WTC11 (cell line): ENCODE results near the gene ADISSP. TPM values are rescaled to one million over a fixed set of nuclear protein-coding genes. Genes with fewer than 3 reads are reported as not detected.

ENCODE experiments used
- CDX4 ChIP-seq: fragments of 250-450 bp; sonication (Bioruptor Pico); IDR thresholded peaks from 2 replicates; pipeline ENCODE4 v1.9.0; 2021; ENCODE audit warnings: moderate library complexity, mild to moderate bottlenecking, inconsistent platforms, borderline replicate concordance
- CREM ChIP-seq: sonication (generic); formaldehyde crosslinking; IDR thresholded peaks from 2 replicates; pipeline ENCODE4 v1.8.1; 2022; ENCODE audit warnings: mild to moderate bottlenecking, missing genetic modification reagents, moderate library complexity
- ELF4 ChIP-seq: sonication (generic); formaldehyde crosslinking; IDR thresholded peaks from 2 replicates; pipeline ENCODE4 v1.8.1; 2022; ENCODE audit warnings: low read depth, mild to moderate bottlenecking, moderate library complexity, missing genetic modification reagents
- EMX1 ChIP-seq: fragments of 250-450 bp; sonication (Bioruptor Pico); IDR thresholded peaks from 2 replicates; pipeline ENCODE4 v1.8.0; 2021; ENCODE audit warnings: mild to moderate bottlenecking
- ETV6 ChIP-seq: sonication (generic); formaldehyde crosslinking; IDR thresholded peaks from 2 replicates; pipeline ENCODE4 v1.8.1; 2022; ENCODE audit warnings: mild to moderate bottlenecking, missing genetic modification reagents
- FOXK1 ChIP-seq: sonication (generic); formaldehyde crosslinking; IDR thresholded peaks from 2 replicates; pipeline ENCODE4 v1.8.0; 2022; ENCODE audit warnings: mild to moderate bottlenecking, moderate library complexity, missing genetic modification reagents
- FOXP1 ChIP-seq: sonication (generic); formaldehyde crosslinking; IDR thresholded peaks from 2 replicates; pipeline ENCODE4 v1.8.0; 2022; ENCODE audit warnings: missing genetic modification reagents, mild to moderate bottlenecking, moderate library complexity, borderline replicate concordance
- IRF2 ChIP-seq: sonication (generic); formaldehyde crosslinking; IDR thresholded peaks from 2 replicates; pipeline ENCODE4 v1.8.0; 2022; ENCODE audit warnings: low read depth, missing genetic modification reagents, borderline replicate concordance
- PRRX2 ChIP-seq: fragments of 250-450 bp; sonication (Bioruptor Pico); IDR thresholded peaks from 2 replicates; pipeline ENCODE4 v1.8.0; 2021; ENCODE audit warnings: mild to moderate bottlenecking
- SMAD4 ChIP-seq: sonication (generic); formaldehyde crosslinking; IDR thresholded peaks from 2 replicates; pipeline ENCODE4 v1.8.0; 2022; ENCODE audit warnings: mild to moderate bottlenecking, missing genetic modification reagents
- TCF7 ChIP-seq: sonication (generic); formaldehyde crosslinking; IDR thresholded peaks from 2 replicates; pipeline ENCODE4 v1.8.0; 2022; ENCODE audit warnings: mild to moderate bottlenecking, low read depth, missing genetic modification reagents, moderate library complexity
- TEAD4 ChIP-seq: sonication (generic); formaldehyde crosslinking; IDR thresholded peaks from 2 replicates; pipeline ENCODE4 v1.8.0; 2022; ENCODE audit warnings: mild to moderate bottlenecking, missing genetic modification reagents
- ZNF423 ChIP-seq: fragments of 250-450 bp; sonication (Bioruptor Pico); IDR thresholded peaks from 2 replicates; pipeline ENCODE4 v2.1.2; 2022; ENCODE audit warnings: mild to moderate bottlenecking, moderate library complexity
- ZNF532 ChIP-seq: fragments of 250-450 bp; sonication (Bioruptor Pico); IDR thresholded peaks from 2 replicates; pipeline ENCODE4 v1.9.0; 2021; ENCODE audit warnings: mild to moderate bottlenecking, borderline replicate concordance
- total RNA-seq: library from RNA; stranded (reverse); gene quantifications from 3 replicates; pipeline ENCODE4 v1.2.3, GENCODE V29; 2021
- TF ChIP-seq, protein P1 (sequence below): sonication (generic); formaldehyde crosslinking; IDR thresholded peaks from 2 replicates; pipeline ENCODE4 v1.8.0; 2022; ENCODE audit warnings: mild to moderate bottlenecking, missing genetic modification reagents
- TF ChIP-seq, protein P2 (sequence below): sonication (generic); formaldehyde crosslinking; IDR thresholded peaks from 2 replicates; pipeline ENCODE4 v1.8.1; 2023; ENCODE audit warnings: mild to moderate bottlenecking, moderate library complexity, missing genetic modification reagents
- TF ChIP-seq, protein P3 (sequence below): sonication (generic); formaldehyde crosslinking; conservative IDR thresholded peaks from 2 replicates; pipeline ENCODE4 v1.8.1; 2023; ENCODE audit warnings: mild to moderate bottlenecking, low read depth, missing genetic modification reagents, moderate library complexity
- TF ChIP-seq, protein P4 (sequence below): sonication (generic); formaldehyde crosslinking; IDR thresholded peaks from 2 replicates; pipeline ENCODE4 v1.8.1; 2023; ENCODE audit warnings: mild to moderate bottlenecking, missing genetic modification reagents, moderate library complexity
- TF ChIP-seq, protein P5 (sequence below): sonication (generic); formaldehyde crosslinking; IDR thresholded peaks from 2 replicates; pipeline ENCODE4 v1.8.1; 2023; ENCODE audit warnings: mild to moderate bottlenecking, missing genetic modification reagents
- TF ChIP-seq, protein P6 (sequence below): sonication (generic); formaldehyde crosslinking; IDR thresholded peaks from 2 replicates; pipeline ENCODE4 v1.8.1; 2023; ENCODE audit warnings: mild to moderate bottlenecking, missing genetic modification reagents, borderline replicate concordance

Gene ADISSP
- total RNA-seq, 1 experiment from 2014 or later: 129 TPM

- no peak for TF ChIP-seq ZNF532
- TF ChIP-seq PRRX2 (CRISPR knock-in tag): no peak
- no peak for TF ChIP-seq IRF2 (CRISPR knock-in tag)
- TF ChIP-seq ETV6 (CRISPR knock-in tag): peak; percentile 45
- TF ChIP-seq SMAD4 (CRISPR knock-in tag): no peak
- TF ChIP-seq EMX1: no peak
- TF ChIP-seq, protein P1, sequence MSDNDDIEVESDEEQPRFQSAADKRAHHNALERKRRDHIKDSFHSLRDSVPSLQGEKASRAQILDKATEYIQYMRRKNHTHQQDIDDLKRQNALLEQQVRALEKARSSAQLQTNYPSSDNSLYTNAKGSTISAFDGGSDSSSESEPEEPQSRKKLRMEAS (CRISPR knock-in tag): peak; percentile 81
- TF ChIP-seq, protein P2, sequence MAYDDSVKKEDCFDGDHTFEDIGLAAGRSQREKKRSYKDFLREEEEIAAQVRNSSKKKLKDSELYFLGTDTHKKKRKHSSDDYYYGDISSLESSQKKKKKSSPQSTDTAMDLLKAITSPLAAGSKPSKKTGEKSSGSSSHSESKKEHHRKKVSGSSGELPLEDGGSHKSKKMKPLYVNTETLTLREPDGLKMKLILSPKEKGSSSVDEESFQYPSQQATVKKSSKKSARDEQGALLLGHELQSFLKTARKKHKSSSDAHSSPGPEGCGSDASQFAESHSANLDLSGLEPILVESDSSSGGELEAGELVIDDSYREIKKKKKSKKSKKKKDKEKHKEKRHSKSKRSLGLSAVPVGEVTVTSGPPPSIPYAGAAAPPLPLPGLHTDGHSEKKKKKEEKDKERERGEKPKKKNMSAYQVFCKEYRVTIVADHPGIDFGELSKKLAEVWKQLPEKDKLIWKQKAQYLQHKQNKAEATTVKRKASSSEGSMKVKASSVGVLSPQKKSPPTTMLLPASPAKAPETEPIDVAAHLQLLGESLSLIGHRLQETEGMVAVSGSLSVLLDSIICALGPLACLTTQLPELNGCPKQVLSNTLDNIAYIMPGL (CRISPR knock-in tag): peak; percentile 56; the same call in 1 of the 2 replicates
- no peak for TF ChIP-seq ZNF423 (CRISPR knock-in tag)
- TF ChIP-seq ELF4 (CRISPR knock-in tag): no peak
- TF ChIP-seq CDX4 (CRISPR knock-in tag): no peak
- TF ChIP-seq TCF7 (CRISPR knock-in tag): no peak
- TF ChIP-seq, protein P3, sequence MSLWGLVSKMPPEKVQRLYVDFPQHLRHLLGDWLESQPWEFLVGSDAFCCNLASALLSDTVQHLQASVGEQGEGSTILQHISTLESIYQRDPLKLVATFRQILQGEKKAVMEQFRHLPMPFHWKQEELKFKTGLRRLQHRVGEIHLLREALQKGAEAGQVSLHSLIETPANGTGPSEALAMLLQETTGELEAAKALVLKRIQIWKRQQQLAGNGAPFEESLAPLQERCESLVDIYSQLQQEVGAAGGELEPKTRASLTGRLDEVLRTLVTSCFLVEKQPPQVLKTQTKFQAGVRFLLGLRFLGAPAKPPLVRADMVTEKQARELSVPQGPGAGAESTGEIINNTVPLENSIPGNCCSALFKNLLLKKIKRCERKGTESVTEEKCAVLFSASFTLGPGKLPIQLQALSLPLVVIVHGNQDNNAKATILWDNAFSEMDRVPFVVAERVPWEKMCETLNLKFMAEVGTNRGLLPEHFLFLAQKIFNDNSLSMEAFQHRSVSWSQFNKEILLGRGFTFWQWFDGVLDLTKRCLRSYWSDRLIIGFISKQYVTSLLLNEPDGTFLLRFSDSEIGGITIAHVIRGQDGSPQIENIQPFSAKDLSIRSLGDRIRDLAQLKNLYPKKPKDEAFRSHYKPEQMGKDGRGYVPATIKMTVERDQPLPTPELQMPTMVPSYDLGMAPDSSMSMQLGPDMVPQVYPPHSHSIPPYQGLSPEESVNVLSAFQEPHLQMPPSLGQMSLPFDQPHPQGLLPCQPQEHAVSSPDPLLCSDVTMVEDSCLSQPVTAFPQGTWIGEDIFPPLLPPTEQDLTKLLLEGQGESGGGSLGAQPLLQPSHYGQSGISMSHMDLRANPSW (CRISPR knock-in tag): no peak
- 0 out of 2 replicates have a peak, but pooled peaks have one; percentile 29 for TF ChIP-seq CREM (CRISPR knock-in tag)
- peak; percentile 62; the same call in 1 of the 2 replicates for TF ChIP-seq TEAD4
- TF ChIP-seq, protein P4, sequence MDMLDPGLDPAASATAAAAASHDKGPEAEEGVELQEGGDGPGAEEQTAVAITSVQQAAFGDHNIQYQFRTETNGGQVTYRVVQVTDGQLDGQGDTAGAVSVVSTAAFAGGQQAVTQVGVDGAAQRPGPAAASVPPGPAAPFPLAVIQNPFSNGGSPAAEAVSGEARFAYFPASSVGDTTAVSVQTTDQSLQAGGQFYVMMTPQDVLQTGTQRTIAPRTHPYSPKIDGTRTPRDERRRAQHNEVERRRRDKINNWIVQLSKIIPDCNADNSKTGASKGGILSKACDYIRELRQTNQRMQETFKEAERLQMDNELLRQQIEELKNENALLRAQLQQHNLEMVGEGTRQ (CRISPR knock-in tag): peak; percentile 2; the same call in 1 of the 2 replicates
- TF ChIP-seq, protein P5, sequence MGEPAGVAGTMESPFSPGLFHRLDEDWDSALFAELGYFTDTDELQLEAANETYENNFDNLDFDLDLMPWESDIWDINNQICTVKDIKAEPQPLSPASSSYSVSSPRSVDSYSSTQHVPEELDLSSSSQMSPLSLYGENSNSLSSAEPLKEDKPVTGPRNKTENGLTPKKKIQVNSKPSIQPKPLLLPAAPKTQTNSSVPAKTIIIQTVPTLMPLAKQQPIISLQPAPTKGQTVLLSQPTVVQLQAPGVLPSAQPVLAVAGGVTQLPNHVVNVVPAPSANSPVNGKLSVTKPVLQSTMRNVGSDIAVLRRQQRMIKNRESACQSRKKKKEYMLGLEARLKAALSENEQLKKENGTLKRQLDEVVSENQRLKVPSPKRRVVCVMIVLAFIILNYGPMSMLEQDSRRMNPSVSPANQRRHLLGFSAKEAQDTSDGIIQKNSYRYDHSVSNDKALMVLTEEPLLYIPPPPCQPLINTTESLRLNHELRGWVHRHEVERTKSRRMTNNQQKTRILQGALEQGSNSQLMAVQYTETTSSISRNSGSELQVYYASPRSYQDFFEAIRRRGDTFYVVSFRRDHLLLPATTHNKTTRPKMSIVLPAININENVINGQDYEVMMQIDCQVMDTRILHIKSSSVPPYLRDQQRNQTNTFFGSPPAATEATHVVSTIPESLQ: no peak
- peak; percentile 45; the same call in 1 of the 2 replicates for TF ChIP-seq FOXP1 (CRISPR knock-in tag)
- no peak; the same call in 1 of the 2 replicates for TF ChIP-seq FOXK1 (CRISPR knock-in tag)
- TF ChIP-seq, protein P6, sequence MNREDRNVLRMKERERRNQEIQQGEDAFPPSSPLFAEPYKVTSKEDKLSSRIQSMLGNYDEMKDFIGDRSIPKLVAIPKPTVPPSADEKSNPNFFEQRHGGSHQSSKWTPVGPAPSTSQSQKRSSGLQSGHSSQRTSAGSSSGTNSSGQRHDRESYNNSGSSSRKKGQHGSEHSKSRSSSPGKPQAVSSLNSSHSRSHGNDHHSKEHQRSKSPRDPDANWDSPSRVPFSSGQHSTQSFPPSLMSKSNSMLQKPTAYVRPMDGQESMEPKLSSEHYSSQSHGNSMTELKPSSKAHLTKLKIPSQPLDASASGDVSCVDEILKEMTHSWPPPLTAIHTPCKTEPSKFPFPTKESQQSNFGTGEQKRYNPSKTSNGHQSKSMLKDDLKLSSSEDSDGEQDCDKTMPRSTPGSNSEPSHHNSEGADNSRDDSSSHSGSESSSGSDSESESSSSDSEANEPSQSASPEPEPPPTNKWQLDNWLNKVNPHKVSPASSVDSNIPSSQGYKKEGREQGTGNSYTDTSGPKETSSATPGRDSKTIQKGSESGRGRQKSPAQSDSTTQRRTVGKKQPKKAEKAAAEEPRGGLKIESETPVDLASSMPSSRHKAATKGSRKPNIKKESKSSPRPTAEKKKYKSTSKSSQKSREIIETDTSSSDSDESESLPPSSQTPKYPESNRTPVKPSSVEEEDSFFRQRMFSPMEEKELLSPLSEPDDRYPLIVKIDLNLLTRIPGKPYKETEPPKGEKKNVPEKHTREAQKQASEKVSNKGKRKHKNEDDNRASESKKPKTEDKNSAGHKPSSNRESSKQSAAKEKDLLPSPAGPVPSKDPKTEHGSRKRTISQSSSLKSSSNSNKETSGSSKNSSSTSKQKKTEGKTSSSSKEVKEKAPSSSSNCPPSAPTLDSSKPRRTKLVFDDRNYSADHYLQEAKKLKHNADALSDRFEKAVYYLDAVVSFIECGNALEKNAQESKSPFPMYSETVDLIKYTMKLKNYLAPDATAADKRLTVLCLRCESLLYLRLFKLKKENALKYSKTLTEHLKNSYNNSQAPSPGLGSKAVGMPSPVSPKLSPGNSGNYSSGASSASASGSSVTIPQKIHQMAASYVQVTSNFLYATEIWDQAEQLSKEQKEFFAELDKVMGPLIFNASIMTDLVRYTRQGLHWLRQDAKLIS (CRISPR knock-in tag): no peak
Measured at GRCh38 chr20:3777716-3778629, 10.4 kb upstream of the ADISSP start (continued).
